HepG2 (cell line): ENCODE data around the gene CAMK1G. TPM values are rescaled to one million over a fixed set of nuclear protein-coding genes. Genes with fewer than 3 reads are reported as not detected.

Experiments used
- ATAC-seq: fragments of 200-7000 bp; cut with Tn5 transposase; 3 replicates; pipeline ENCODE4 v1.9.1; 2020; ENCODE audit warnings: mild to moderate bottlenecking, moderate library complexity
- BruUV-seq: library from RNA; stranded (reverse); fragments of 400-500 nt; replicated peaks from 2 replicates; lab custom pipeline; 2021; lab: Mats Ljungman, UMichigan
- CTCF ChIA-PET: fragments of 300-600 bp; formaldehyde crosslinking; extraction: SDS; loops from one replicate; lab custom pipeline; 2021; ENCODE audit warnings: low total read pairs, inconsistent platforms, low intra/inter-chr PET ratio; lab: Yijun Ruan, JAX
- POLR2A ChIA-PET: fragments of 350-600 bp; sonication (Branson Sonifier 250); formaldehyde crosslinking; loops from one replicate; lab custom pipeline; 2020; ENCODE audit warnings: antibody characterized with exemption, inconsistent platforms; lab: Yijun Ruan, JAX
- DNase-seq: peaks from one replicate; pipeline ENCODE4 v3.0.0-alpha.2; 2015; ENCODE audit warnings: low spot score
- FAIRE-seq: peaks from 3 replicates; lab custom pipeline; 2011; peaks lifted over from hg19 to GRCh38; lab: Jason Lieb, UNC
- H2AFZ ChIP-seq: one replicate; pipeline ENCODE4 v1.6.1; 2011; ENCODE audit warnings: low read length, inconsistent platforms
- H3K27ac ChIP-seq: fragments of 300-600 bp; 3 replicates; pipeline ENCODE4 v1.8.0; 2011; ENCODE audit warnings: mixed run types, mild to moderate bottlenecking, mixed read lengths, low read length, inconsistent platforms; ENCODE audit not compliant: insufficient read depth; ENCODE audit errors: extremely low read length
- H3K27me3 ChIP-seq, 2 experiments: fragments of 200-600 bp in 1 of 2; 2 replicates in 1 of 2; 3 replicates in 1 of 2; pipeline versions ENCODE4 v1.6.0 to v1.8.0; 2011; ENCODE audit warnings: low read length in 2 of 2, mild to moderate bottlenecking in 2 of 2, moderate library complexity in 2 of 2, inconsistent platforms in 1 of 2; ENCODE audit not compliant: insufficient read depth in 2 of 2, control insufficient read depth in 1 of 2
- H3K36me3 ChIP-seq, 2 experiments: fragments of 200-600 bp in 1 of 2; replicated peaks in 1 of 2; 2 replicates in 1 of 2; 3 replicates in 1 of 2; pipeline versions ENCODE4 v1.5.1 to v1.8.0; 2011; ENCODE audit warnings: low read length in 2 of 2, inconsistent platforms in 1 of 2; ENCODE audit not compliant: insufficient read depth in 2 of 2, control insufficient read depth in 1 of 2
- H3K4me1 ChIP-seq: 2 replicates; pipeline ENCODE4 v1.5.1; 2012; ENCODE audit warnings: low read length, inconsistent platforms; ENCODE audit not compliant: insufficient read depth
- H3K4me2 ChIP-seq: 2 replicates; pipeline ENCODE4 v1.6.0; 2011; ENCODE audit warnings: low read depth, low read length, inconsistent platforms
- H3K4me3 ChIP-seq, 3 experiments: fragments of 200-600 bp in 1 of 3; sonication (generic), shearing (Covaris generic) in 1 of 3; replicated peaks in 1 of 3; 2 replicates each; pipeline ENCODE4 v1.5.1; 2011 to 2016; ENCODE audit warnings: low read length in 3 of 3, inconsistent platforms in 2 of 3, low read depth in 2 of 3, mild to moderate bottlenecking in 2 of 3, control low read depth in 1 of 3, mixed read lengths in 1 of 3; ENCODE audit not compliant: insufficient read depth in 1 of 3
- H3K79me2 ChIP-seq: one replicate; pipeline ENCODE4 v1.6.1; 2011; ENCODE audit warnings: low read length, inconsistent platforms; ENCODE audit not compliant: insufficient read depth
- H3K9ac ChIP-seq: 2 replicates; pipeline ENCODE4 v1.6.0; 2011; ENCODE audit warnings: mild to moderate bottlenecking, low read depth, low read length, inconsistent platforms; ENCODE audit not compliant: insufficient read depth
- H3K9me3 ChIP-seq: 2 replicates; pipeline ENCODE4 v1.5.1; 2012; ENCODE audit warnings: mild to moderate bottlenecking, low read length
- H4K20me1 ChIP-seq: 2 replicates; pipeline ENCODE4 v1.6.0; 2011; ENCODE audit warnings: inconsistent platforms, mild to moderate bottlenecking, low read length, moderate library complexity; ENCODE audit not compliant: insufficient read depth
- ASH2L ChIP-seq: fragments of 300-600, 200-600 bp; sonication (generic); IDR thresholded peaks from 2 replicates; pipeline ENCODE4 v1.7.0; 2017; ENCODE audit warnings: low read depth, mild to moderate bottlenecking, moderate library complexity, mixed read lengths, low read length; ENCODE audit not compliant: insufficient read length
- ATF3 ChIP-seq: sonication (generic); formaldehyde crosslinking; IDR thresholded peaks from 2 replicates; pipeline ENCODE4 v1.4.0; 2020; ENCODE audit warnings: missing genetic modification reagents
- DMTF1 ChIP-seq: sonication (generic); formaldehyde crosslinking; IDR thresholded peaks from 2 replicates; pipeline ENCODE4 v1.4.0; 2020; ENCODE audit warnings: mild to moderate bottlenecking, missing genetic modification reagents
- JDP2 ChIP-seq: sonication (generic); formaldehyde crosslinking; IDR thresholded peaks from 2 replicates; pipeline ENCODE4 v1.8.1; 2022; ENCODE audit warnings: missing genetic modification reagents, borderline replicate concordance
- NCOA2 ChIP-seq: sonication (generic); formaldehyde crosslinking; IDR thresholded peaks from 2 replicates; pipeline ENCODE4 v1.8.0; 2022; ENCODE audit warnings: inconsistent platforms
- SMAD9 ChIP-seq: sonication (generic); formaldehyde crosslinking; IDR thresholded peaks from 2 replicates; pipeline ENCODE4 v1.5.1; 2020; ENCODE audit warnings: mild to moderate bottlenecking, missing genetic modification reagents
- SOX5 ChIP-seq: IDR thresholded peaks from 2 replicates; pipeline ENCODE4 v1.6.1; 2016; ENCODE audit warnings: borderline replicate concordance
- ZFYVE20 ChIP-seq: sonication (generic); formaldehyde crosslinking; IDR thresholded peaks from 2 replicates; pipeline ENCODE4 v1.8.0; 2023; ENCODE audit warnings: low read depth, mild to moderate bottlenecking, moderate library complexity, missing genetic modification reagents, borderline replicate concordance
- WGBS: methylation state at CpG from one replicate; pipeline ENCODE4 v1.1.6; 2017; ENCODE audit warnings: low lambda C conversion rate; 5-methylcytosine and 5-hydroxymethylcytosine counted together
- in situ Hi-C: cut with HindIII; loops from 2 replicates; pipeline ENCODE4 v1.10.0; 2017; ENCODE audit warnings: low pct_unique_long_range_greater_than_20kb; ENCODE audit not compliant: extremely low pct_ligation_motif_present
- intact Hi-C: fragments of 100-400 bp; cut with micrococcal nuclease; formaldehyde crosslinking; loops from one replicate; pipeline ENCODE4 v1.10.0; 2022; ENCODE audit not compliant: unreplicated experiment
- polyA plus RNA-seq, 8 experiments: library from polyadenylated mRNA; depleted of rRNA in 3 of 8; stranded (reverse) in 7 of 8; unstranded in 1 of 8; fragments of >200 nt; fragmentation: Illumina TruSeq in 4 of 8; extraction: Trizol in 4 of 8; gene quantifications; 2 replicates each; pipeline versions ENCODE4 v1.2.1 to v1.2.3, GENCODE V29; 2011 to 2016; ENCODE audit warnings: low read depth in 4 of 8, missing spikeins in 1 of 8, mixed read lengths in 1 of 8; ENCODE audit not compliant: insufficient read depth in 1 of 8
- total RNA-seq, 5 experiments: library from RNA; depleted of rRNA; stranded (reverse); fragments of >200 nt; fragmentation: Illumina TruSeq; extraction: Trizol; gene quantifications; 2 replicates each; pipeline ENCODE4 v1.2.3, GENCODE V29; 2016; ENCODE audit warnings: low read depth in 1 of 5

Gene CAMK1G
- total and polyA plus RNA-seq, 2 of the 13 experiments (the other 11 are each of a cell fraction or from before 2014, with no cell fraction given), result not detected

- H3K27me3 ChIP-seq, result no peaks in the 10 kb centered on the region
- DNase-seq (no peak), ATAC-seq (no peak), FAIRE-seq (no peak)
- no peak overlapping the region for H3K4me2 ChIP-seq
- intact Hi-C loops, result no loop called here
- POLR2A ChIA-PET, result no interaction called here
- no TSS peak for BruUV-seq
- H3K9ac ChIP-seq, result no peak overlapping the region
- TF ChIP-seq JDP2 (CRISPR knock-in tag) (no peak), SOX5 (no peak), DMTF1 (CRISPR knock-in tag) (no peak), ASH2L (no peak), SMAD9 (CRISPR knock-in tag) (no peak), NCOA2 (CRISPR knock-in tag) (no peak), ATF3 (CRISPR knock-in tag) (no peak), ZFYVE20 (CRISPR knock-in tag) (no peak)
- no peak overlapping the region for H2AFZ ChIP-seq
- H3K4me3 ChIP-seq, result no peak overlapping the region
- H4K20me1 ChIP-seq, result no peaks in the 10 kb centered on the region
- H3K36me3 ChIP-seq, result no peaks in the 10 kb centered on the region
- H3K4me1 ChIP-seq, result no peaks in the 10 kb centered on the region
- H3K27ac ChIP-seq, result no peak overlapping the region
- no peaks in the 10 kb centered on the region for H3K79me2 ChIP-seq
- CTCF ChIA-PET, result no interaction called here
- 18% methylated on average over 4 of the region's 4 CpGs for WGBS
- no peaks in the 10 kb centered on the region for H3K9me3 ChIP-seq
- in situ Hi-C loops, result no loop called here
Observed at GRCh38 chr1:209613400-209614150, 30.1 kb downstream of the CAMK1G start.
